GM10266 (cell line): ENCODE measurements around the gene RASGEF1B.

ENCODE experiments used
- DNase-seq: peaks from one replicate; pipeline ENCODE4 v3.0.0; 2012; ENCODE audit errors: extremely low spot score
- TF ChIP-seq, protein P1 (sequence below): IDR thresholded peaks from 2 replicates; pipeline ENCODE4 v1.5.1; 2012; ENCODE audit warnings: mild to moderate bottlenecking, low read depth; ENCODE audit not compliant: control insufficient read depth, insufficient read depth; ENCODE audit errors: missing control alignments

The RASGEF1B gene

DNA sequence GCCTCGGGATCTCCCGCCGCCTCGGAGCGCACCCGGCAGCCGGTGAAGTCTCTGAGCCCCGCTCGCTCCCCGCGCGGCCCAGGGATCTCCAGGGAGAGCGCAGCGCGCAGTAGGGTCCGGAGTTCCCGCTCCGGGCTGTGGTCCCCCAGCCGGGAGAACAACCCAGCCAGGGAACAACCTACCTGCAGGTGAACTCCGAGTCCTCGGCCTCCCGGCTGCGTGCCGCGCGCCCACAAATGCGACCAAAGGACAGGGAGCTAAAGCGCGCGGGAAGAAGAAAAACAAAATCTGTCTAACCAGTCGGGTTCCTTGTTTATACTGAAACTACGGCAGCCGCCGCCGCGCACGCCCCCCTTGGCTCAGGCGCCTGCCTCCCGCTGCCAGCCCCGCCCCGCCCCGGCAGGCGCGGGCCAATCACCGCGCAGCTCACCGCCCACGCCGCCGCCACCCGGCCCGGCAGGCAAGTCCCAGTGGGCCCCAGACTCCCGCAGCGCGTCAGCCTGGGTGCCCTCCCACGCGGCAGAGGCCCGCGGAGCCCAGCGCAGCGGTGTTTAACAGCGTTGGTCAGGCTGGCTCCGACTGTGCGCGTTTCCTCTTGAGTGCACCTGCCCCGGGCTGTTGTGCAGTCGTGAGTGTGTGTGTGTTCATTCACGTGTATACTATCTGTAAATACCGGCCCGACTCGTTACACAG, at the start of gene RASGEF1B:
RASGEF1B (minus strand) TSS at position 320 of the 693 bp plus-strand sequence. CDS start 12,399 bp downstream, outside the sequence.
- peak; percentile 90 for DNase-seq
- TF ChIP-seq, protein P1, sequence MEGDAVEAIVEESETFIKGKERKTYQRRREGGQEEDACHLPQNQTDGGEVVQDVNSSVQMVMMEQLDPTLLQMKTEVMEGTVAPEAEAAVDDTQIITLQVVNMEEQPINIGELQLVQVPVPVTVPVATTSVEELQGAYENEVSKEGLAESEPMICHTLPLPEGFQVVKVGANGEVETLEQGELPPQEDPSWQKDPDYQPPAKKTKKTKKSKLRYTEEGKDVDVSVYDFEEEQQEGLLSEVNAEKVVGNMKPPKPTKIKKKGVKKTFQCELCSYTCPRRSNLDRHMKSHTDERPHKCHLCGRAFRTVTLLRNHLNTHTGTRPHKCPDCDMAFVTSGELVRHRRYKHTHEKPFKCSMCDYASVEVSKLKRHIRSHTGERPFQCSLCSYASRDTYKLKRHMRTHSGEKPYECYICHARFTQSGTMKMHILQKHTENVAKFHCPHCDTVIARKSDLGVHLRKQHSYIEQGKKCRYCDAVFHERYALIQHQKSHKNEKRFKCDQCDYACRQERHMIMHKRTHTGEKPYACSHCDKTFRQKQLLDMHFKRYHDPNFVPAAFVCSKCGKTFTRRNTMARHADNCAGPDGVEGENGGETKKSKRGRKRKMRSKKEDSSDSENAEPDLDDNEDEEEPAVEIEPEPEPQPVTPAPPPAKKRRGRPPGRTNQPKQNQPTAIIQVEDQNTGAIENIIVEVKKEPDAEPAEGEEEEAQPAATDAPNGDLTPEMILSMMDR = no peak

DNA sequence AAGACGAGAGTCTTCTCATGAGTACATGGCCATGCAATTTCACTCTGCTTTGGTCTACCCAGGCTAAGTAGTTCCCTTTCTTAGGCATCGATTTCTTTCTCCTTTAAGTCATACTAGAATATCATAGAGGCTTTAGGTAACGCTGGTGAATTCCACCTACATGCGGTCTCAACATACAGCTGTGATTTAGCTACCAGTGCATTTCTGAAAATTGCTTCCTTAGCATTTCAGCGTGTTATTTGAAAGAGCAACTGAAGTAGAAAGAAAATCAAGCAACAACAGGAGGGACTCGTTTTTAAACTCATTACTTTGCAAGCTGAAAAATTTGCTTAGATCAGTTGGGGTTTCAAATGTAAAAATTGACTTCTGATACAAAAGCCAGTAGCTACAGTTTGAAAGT, 48.1 kb upstream of the RASGEF1B start:
- TF ChIP-seq, protein P1 = no peak
- no peak for DNase-seq

- TF ChIP-seq, protein P1 = no peak
- no peak for DNase-seq
Observed at GRCh38 chr4:81519427-81519773, 47.7 kb upstream of the RASGEF1B start.

DNA sequence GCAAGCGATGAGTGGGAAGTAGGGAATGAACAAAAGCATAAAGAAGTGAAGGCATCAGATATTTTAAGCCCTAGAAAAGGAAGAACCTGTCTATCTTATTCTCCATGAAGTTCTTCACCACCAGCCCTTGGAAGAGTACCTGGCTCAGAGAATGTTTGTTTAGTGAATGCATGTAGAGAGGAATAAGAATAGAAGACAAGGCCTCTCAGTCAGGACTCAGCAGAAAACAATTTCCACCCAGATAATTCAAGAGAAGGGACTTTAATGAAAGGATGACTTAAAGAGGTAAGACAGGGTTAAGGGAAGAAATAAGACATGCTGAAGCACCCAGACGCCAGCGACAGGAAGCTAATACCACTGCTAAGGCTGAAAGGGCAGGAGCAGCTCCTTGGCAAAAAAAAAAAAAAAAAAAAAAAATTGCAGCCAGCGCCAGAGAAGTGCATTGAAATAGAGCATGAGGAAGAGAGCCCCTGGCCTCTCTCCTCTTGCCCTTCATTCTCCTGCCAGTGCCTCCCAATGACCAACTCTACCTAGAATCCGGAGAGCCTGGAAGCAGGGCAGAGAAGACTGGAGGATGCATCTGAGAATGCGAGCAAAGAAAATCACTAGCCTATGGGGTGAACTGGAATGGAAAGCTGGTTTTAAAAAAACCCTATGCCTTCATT, 47.2 kb upstream of the RASGEF1B start:
- no peak for DNase-seq
- TF ChIP-seq, protein P1 = no peak

DNA sequence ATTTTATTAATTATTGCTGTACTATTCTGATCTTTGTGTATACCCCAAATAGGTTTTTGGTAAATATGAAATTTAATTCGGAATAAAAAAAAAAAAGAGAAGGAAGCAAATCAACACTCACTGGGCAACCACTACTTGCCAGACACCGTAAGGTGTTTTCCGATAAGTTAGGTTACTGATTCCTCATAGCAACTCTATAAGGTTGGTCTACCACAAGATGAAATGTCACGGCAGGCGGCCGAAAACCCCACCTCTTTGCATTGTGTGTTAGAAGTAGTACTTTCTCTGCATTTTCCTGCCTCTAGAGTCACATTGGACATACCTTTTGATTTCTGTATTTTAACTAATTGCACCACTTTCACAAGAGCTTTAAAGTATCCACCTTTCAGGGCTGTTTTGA, 44.5 kb upstream of the RASGEF1B start:
- TF ChIP-seq, protein P1 = no peak
- DNase-seq = no peak

GRCh38 chr4:81512757-81513501, 41.2 kb upstream of the RASGEF1B start:
- no peak for DNase-seq
- TF ChIP-seq, protein P1 = no peak
